GM12878 (cell line): Measurements from ENCODE around the gene HBQ1.

Experiments used
- CREM ChIP-seq: IDR thresholded peaks from 2 replicates; pipeline ENCODE4 v1.6.1; 2014; ENCODE audit warnings: antibody characterized with exemption, low read depth
- FOS ChIP-seq: IDR thresholded peaks from 3 replicates; pipeline ENCODE4 v1.6.1; 2011; ENCODE audit warnings: borderline replicate concordance; ENCODE audit not compliant: insufficient read length; ENCODE audit errors: extremely low read depth
- POLR2A ChIP-seq: IDR thresholded peaks from 2 replicates; pipeline ENCODE4 v1.6.1; 2011; ENCODE audit warnings: low read depth, mild to moderate bottlenecking, low read length
- POLR2AphosphoS5 ChIP-seq: IDR thresholded peaks from 2 replicates; pipeline ENCODE4 v1.6.1; 2011; ENCODE audit warnings: mild to moderate bottlenecking, low read length, inconsistent platforms
- RB1 ChIP-seq: fragments of 450-650 bp; formaldehyde crosslinking; IDR thresholded peaks from 2 replicates; pipeline ENCODE4 v1.6.1; 2017; ENCODE audit warnings: mild to moderate bottlenecking, borderline replicate concordance
- TF ChIP-seq, protein P1 (sequence below), 3 experiments: IDR thresholded peaks in 2 of 3; conservative IDR thresholded peaks in 1 of 3; 2 replicates each; pipeline ENCODE4 v1.5.1; 2011; ENCODE audit warnings: low read depth in 3 of 3, low read length in 3 of 3, mild to moderate bottlenecking in 3 of 3, control low read depth in 2 of 3, moderate library complexity in 2 of 3, inconsistent platforms in 1 of 3, mixed read lengths in 1 of 3; ENCODE audit not compliant: control insufficient read depth in 2 of 3, insufficient read depth in 1 of 3; ENCODE audit errors: extremely low read depth in 1 of 3

DNA sequence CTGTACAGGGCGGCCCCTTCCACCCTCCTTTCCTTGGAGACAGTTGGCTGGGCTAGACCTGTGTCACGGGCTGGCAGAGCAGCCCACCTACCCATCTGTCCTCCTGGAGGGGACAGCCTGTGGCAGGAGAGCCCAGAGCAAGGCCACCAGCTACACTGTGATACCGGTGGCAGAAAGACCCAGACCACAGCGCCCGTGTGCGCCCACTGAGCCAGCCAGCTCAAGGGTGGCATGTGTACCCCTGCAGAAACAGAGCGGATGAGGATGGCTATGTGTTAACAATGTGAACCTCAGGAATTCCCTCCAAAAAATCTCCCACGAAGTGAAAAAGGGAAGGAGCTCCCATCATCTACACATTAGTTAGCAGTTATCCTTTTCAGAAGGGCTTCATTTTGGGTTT is 7.1 kb downstream of the HBQ1 start:
- TF ChIP-seq, protein P1, sequence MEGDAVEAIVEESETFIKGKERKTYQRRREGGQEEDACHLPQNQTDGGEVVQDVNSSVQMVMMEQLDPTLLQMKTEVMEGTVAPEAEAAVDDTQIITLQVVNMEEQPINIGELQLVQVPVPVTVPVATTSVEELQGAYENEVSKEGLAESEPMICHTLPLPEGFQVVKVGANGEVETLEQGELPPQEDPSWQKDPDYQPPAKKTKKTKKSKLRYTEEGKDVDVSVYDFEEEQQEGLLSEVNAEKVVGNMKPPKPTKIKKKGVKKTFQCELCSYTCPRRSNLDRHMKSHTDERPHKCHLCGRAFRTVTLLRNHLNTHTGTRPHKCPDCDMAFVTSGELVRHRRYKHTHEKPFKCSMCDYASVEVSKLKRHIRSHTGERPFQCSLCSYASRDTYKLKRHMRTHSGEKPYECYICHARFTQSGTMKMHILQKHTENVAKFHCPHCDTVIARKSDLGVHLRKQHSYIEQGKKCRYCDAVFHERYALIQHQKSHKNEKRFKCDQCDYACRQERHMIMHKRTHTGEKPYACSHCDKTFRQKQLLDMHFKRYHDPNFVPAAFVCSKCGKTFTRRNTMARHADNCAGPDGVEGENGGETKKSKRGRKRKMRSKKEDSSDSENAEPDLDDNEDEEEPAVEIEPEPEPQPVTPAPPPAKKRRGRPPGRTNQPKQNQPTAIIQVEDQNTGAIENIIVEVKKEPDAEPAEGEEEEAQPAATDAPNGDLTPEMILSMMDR (IDR thresholded peaks at IDR 0.05 in 2 of 3, conservative IDR thresholded peaks at IDR 0.05 in 1 of 3; ENCODE audit: control insufficient read depth in 2 of 3, extremely low read depth in 1 of 3, insufficient read depth in 1 of 3, low read depth in 3 of 3, low read length in 3 of 3) = no peak
- TF ChIP-seq RB1 = no peak
- TF ChIP-seq POLR2A = no peak
- no peak for TF ChIP-seq POLR2AphosphoS5
- no peak for TF ChIP-seq CREM
- no peak for TF ChIP-seq FOS
